HEK293T (cell line): ENCODE measurements around the gene VPS41.

Source experiments
- FOXK2 ChIP-seq: fragments of 450-650 bp; IDR thresholded peaks from 2 replicates; pipeline ENCODE4 v1.6.1; 2016; ENCODE audit warnings: mild to moderate bottlenecking
- FOXM1 ChIP-seq: fragments of 450-650 bp; IDR thresholded peaks from 2 replicates; pipeline ENCODE4 v1.6.1; 2017; ENCODE audit warnings: mild to moderate bottlenecking, borderline replicate concordance
- NFRKB ChIP-seq: fragments of 450-650 bp; IDR thresholded peaks from 2 replicates; pipeline ENCODE4 v1.6.1; 2016; ENCODE audit warnings: mild to moderate bottlenecking, moderate library complexity

- no peak for TF ChIP-seq NFRKB
- no peak for TF ChIP-seq FOXK2
- no peak for TF ChIP-seq FOXM1
Measured at GRCh38 chr7:38756521-38756920, 152.5 kb downstream of the VPS41 start.
